ENCODE results near the gene CSAD.

DNA sequence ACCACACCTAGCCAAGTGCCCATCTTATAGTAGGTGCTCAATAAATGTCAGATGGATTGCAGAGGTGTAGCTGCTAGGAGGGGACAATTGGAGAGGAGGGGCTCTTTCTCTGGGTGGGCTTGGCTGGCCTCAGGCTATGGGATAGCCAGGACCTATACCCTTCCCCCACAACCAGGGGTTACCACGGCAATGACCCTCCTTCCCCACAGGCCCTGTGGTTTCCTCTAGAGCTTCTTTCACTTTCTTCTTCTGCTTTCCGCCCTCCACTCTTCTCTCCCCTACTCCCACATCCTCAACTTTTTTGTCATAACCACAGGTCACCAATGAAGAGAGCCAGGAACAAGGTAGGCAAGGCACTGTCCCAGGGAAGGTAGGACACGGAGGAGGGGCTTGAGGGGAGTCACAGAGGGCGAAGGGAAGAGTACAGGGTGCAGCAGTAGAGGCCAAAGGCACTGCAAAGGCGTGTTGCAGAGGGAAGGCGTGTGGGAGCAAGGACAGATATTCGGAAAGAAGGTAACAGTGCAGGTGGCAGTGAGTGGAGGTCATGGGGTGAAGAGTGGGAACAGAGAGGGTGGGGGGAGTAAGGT is 28.2 kb upstream of the CSAD start:
- TF ChIP-seq EZH2 (IDR thresholded peaks at IDR 0.05; ENCODE audit: low read length), result no peak
- TF ChIP-seq, protein P1, sequence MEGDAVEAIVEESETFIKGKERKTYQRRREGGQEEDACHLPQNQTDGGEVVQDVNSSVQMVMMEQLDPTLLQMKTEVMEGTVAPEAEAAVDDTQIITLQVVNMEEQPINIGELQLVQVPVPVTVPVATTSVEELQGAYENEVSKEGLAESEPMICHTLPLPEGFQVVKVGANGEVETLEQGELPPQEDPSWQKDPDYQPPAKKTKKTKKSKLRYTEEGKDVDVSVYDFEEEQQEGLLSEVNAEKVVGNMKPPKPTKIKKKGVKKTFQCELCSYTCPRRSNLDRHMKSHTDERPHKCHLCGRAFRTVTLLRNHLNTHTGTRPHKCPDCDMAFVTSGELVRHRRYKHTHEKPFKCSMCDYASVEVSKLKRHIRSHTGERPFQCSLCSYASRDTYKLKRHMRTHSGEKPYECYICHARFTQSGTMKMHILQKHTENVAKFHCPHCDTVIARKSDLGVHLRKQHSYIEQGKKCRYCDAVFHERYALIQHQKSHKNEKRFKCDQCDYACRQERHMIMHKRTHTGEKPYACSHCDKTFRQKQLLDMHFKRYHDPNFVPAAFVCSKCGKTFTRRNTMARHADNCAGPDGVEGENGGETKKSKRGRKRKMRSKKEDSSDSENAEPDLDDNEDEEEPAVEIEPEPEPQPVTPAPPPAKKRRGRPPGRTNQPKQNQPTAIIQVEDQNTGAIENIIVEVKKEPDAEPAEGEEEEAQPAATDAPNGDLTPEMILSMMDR (optimal IDR thresholded peaks at IDR 0.05 in 1 of 3, IDR thresholded peaks at IDR 0.05 in 1 of 3, conservative IDR thresholded peaks at IDR 0.05 in 1 of 3; ENCODE audit: extremely low read depth in 1 of 3, insufficient read depth in 2 of 3, low read length in 3 of 3), result no peak

Measured in keratinocyte (primary cell).